ENCODE data around the gene NRDC. TPM values are rescaled to one million over a fixed set of nuclear protein-coding genes. Genes with fewer than 3 reads are reported as not detected.

NRDC gene
- polyA plus RNA-seq, 2 of the 4 experiments (the other 2 are of a cell fraction), result 129 to 162 TPM

- Histone ChIP-seq H3K4me1 (no peaks in the 10 kb centered on the region), H3K4me3 (no peak overlapping the region), H3K4me2 (no peak overlapping the region), H3K27ac (no peak overlapping the region), H3K9me3 (no peaks in the 10 kb centered on the region)
- TF ChIP-seq MAFK (IDR thresholded peaks at IDR 0.05; ENCODE audit: partially characterized antibody), result no peak
- TF ChIP-seq HOXA7 (CRISPR knock-in tag; IDR thresholded peaks at IDR 0.05), result no peak
- TF ChIP-seq FOSL2 (IDR thresholded peaks at IDR 0.05), result no peak
- TF ChIP-seq FOSL2 (CRISPR knock-in tag; IDR thresholded peaks at IDR 0.05), result no peak
- TF ChIP-seq NPAS2 (CRISPR knock-in tag; IDR thresholded peaks at IDR 0.05; ENCODE audit: borderline replicate concordance), result no peak
- TF ChIP-seq RCOR1 (IDR thresholded peaks at IDR 0.05; ENCODE audit: low read depth, low read length), result no peak
- no peak for TF ChIP-seq TFCP2L1 (CRISPR knock-in tag; IDR thresholded peaks at IDR 0.05)
- TF ChIP-seq HES2 (IDR thresholded peaks at IDR 0.05), result no peak
- ChIA-PET CTCF (interaction anchor here (2.1 kb wide), 1 partner anchor 22 kb away, joined by 10 read pairs; no protein-coding TSS in a partner anchor), POLR2A (no interaction called here)
- 90% methylated on average over 6 of the region's 6 CpGs for WGBS (ENCODE audit: missing lambda C conversion rate)
- FAIRE-seq, result no peak
- DNase-seq (ENCODE audit: low read depth in 1 of 2, low spot score in 1 of 2), result no peak
- no peak for ATAC-seq
Measured at GRCh38 chr1:51790385-51790784, 88.1 kb downstream of the NRDC start.

GRCh38 chr1:51789342-51789741 lies 89.2 kb downstream of the NRDC start:
- FAIRE-seq (no peak), DNase-seq (ENCODE audit: low read depth in 1 of 2, low spot score in 1 of 2) (no peak), ATAC-seq (no peak)
- 95% methylated on average over 1 of the region's 1 CpG for WGBS (ENCODE audit: missing lambda C conversion rate)
- no peaks in the 10 kb centered on the region for H3K9me3 ChIP-seq
- no peak overlapping the region for H3K4me2 ChIP-seq
- H3K4me1 ChIP-seq, result no peaks in the 10 kb centered on the region
- TF ChIP-seq HES2 (IDR thresholded peaks at IDR 0.05), result no peak
- no peak for TF ChIP-seq ZC3H11A (IDR thresholded peaks at IDR 0.05)
- ChIA-PET CTCF (interaction anchor here (2.1 kb wide), 1 partner anchor 21 kb away, joined by 10 read pairs; no protein-coding TSS in a partner anchor), POLR2A (no interaction called here)
- no peak overlapping the region for H3K4me3 ChIP-seq
- H3K27ac ChIP-seq, result no peak overlapping the region

- DNase-seq (ENCODE audit: low read depth in 1 of 2, low spot score in 1 of 2) (no peak), ATAC-seq (no peak), FAIRE-seq (no peak)
- no peaks in the 10 kb centered on the region for H3K9me3 ChIP-seq
- ChIA-PET POLR2A (no interaction called here), CTCF (interaction anchor here (2.1 kb wide), 1 partner anchor 20 kb away, joined by 10 read pairs; no protein-coding TSS in a partner anchor)
- WGBS (ENCODE audit: missing lambda C conversion rate), result 71% methylated on average over 2 of the region's 2 CpGs
- no peaks in the 10 kb centered on the region for H3K4me1 ChIP-seq
- H3K27ac ChIP-seq, result no peak overlapping the region
- TF ChIP-seq REST (IDR thresholded peaks at IDR 0.05) (no peak), CHD4 (IDR thresholded peaks at IDR 0.05; ENCODE audit: borderline replicate concordance) (no peak), CBX2 (IDR thresholded peaks at IDR 0.05; ENCODE audit: borderline replicate concordance, low read depth) (no peak), MYC (IDR thresholded peaks at IDR 0.05; ENCODE audit: borderline replicate concordance, low read length) (no peak), HOXB13 (CRISPR knock-in tag; IDR thresholded peaks at IDR 0.05; ENCODE audit: low read depth) (no peak), RFX5 (IDR thresholded peaks at IDR 0.05) (no peak), HMGXB4 (CRISPR knock-in tag; IDR thresholded peaks at IDR 0.05; ENCODE audit: borderline replicate concordance) (no peak), HDAC2 (IDR thresholded peaks at IDR 0.05) (no peak)
- H3K4me2 ChIP-seq, result no peak overlapping the region
- no peak overlapping the region for H3K4me3 ChIP-seq
Measured at GRCh38 chr1:51788938-51789337, 89.6 kb downstream of the NRDC start.

Measured in A549 (cell line).